ENCODE results near the gene GOLT1A. TPM values are rescaled to one million over a fixed set of nuclear protein-coding genes. Genes with fewer than 3 reads are reported as not detected.
A peak's percentile ranks its signal among the peaks of the same experiment; 100 is the strongest.

Gene GOLT1A
- total RNA-seq, 6 experiments from 2014 or later, result not detected

DNA sequence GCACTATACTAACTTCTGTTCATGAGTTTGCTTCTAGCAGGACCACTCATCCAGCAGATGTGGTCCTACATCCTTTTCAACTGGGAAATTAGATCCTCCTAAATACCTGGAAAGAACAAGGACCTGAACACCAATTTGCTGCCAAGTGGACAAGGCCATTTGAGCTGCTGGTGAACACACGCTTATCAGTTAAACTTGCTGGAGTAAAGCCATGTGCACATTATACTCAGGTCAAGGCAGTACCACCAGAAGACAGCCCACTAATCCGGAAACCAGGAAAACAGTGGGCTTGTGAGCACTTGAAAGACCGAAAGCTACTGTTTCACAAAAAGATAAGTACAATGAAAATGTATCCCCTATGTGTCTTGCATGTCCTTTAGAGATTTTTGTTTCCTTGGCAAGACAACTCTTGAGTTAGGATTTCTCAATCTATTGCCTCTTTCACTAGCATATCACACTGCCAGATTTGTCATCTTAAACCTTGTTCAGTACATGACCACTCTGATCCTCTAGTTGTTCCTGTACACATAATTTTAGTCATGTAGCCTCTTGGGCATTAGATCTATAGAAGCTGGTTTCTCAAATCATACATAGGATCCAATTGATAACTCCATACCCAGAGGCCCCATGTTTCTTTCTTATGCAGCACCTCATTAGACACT is 43.2 kb downstream of the GOLT1A start:
- Mint-ChIP-seq H3K4me3 (no peak overlapping the region), H3K36me3 (ENCODE audit: low read depth) (peaks cover 18% of the 10 kb centered on the region; the same call in 1 of the 2 replicates), H3K27me3 (ENCODE audit: insufficient read depth) (no peaks in the 10 kb centered on the region; the same call in 1 of the 2 replicates), H3K27ac (no peak overlapping the region), H3K4me1 (ENCODE audit: low read depth) (peaks cover 32% of the 10 kb centered on the region), H3K9me3 (peaks cover 17% of the 10 kb centered on the region)
- DNase-seq, result no peak
- no peak for TF ChIP-seq CTCF (IDR thresholded peaks at IDR 0.05)

DNA sequence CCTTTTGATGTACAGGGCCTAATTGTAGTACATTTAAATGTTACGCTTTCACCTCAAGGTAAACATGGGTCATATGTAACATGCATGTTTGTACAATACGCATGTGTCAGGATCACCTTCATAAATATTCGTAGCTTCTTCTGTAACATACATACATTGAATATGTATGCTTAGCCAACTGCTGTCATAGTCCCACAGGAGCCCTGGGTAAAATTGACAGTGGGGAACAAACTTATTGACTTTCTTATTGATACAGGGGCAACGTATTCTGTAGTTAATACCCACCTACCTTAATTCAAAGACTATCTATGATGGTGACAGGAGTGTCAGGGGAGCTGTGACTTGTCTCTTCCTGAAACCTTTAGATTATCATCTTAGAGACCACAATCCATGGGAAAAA is 43.9 kb downstream of the GOLT1A start:
- Mint-ChIP-seq H3K27me3 (ENCODE audit: insufficient read depth) (no peaks in the 10 kb centered on the region; the same call in 1 of the 2 replicates), H3K4me1 (ENCODE audit: low read depth) (peaks cover 32% of the 10 kb centered on the region), H3K4me3 (no peak overlapping the region), H3K9me3 (peaks cover 17% of the 10 kb centered on the region), H3K27ac (no peak overlapping the region), H3K36me3 (ENCODE audit: low read depth) (peaks cover 18% of the 10 kb centered on the region; the same call in 1 of the 2 replicates)
- no peak for DNase-seq
- TF ChIP-seq CTCF (IDR thresholded peaks at IDR 0.05), result no peak

DNA sequence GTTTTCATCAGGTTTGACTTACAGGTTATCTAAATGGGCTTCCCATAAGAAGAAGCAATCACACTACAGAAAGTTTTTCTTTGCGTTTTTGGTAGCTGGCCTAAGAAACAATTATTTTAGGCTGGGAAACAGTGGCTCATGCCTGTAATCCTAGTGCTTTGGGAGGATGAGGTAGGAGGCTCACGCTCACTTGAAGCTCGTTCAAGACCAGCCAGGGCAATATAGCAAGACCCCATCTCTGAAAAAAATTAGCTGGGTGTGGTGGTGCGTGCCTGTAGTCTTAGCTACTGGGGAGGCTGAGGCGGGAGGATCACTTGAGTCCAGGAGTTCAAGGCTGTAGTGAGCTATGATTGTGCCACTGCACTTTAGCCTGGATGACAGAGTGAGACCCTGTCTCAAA is 46.1 kb downstream of the GOLT1A start:
- Mint-ChIP-seq H3K27ac (no peak overlapping the region), H3K4me1 (ENCODE audit: low read depth) (peaks cover 34% of the 10 kb centered on the region), H3K27me3 (ENCODE audit: insufficient read depth) (no peaks in the 10 kb centered on the region; the same call in 1 of the 2 replicates), H3K9me3 (peaks cover 17% of the 10 kb centered on the region), H3K36me3 (ENCODE audit: low read depth) (peaks cover 18% of the 10 kb centered on the region; the same call in 1 of the 2 replicates), H3K4me3 (no peak overlapping the region)
- no peak for TF ChIP-seq CTCF (IDR thresholded peaks at IDR 0.05)
- no peak for DNase-seq

- Mint-ChIP-seq H3K27ac (no peak within 1 kb of the TSS), H3K4me1 (ENCODE audit: low read depth) (peaks cover 26% of the 10 kb centered on the region), H3K9me3 (peaks cover 13% of the 10 kb centered on the region; the same call in 1 of the 2 replicates), H3K36me3 (ENCODE audit: low read depth) (peaks cover 18% of the 10 kb centered on the region; the same call in 1 of the 2 replicates), H3K27me3 (ENCODE audit: insufficient read depth) (no peaks in the 10 kb centered on the region; the same call in none of the 2 replicates), H3K4me3 (no peak within 1 kb of the TSS)
- no peak for DNase-seq
- TF ChIP-seq CTCF (IDR thresholded peaks at IDR 0.05), result no peak
These were observed 47.6 kb downstream of the GOLT1A start, which contains the start of gene REN for GRCh38 chr1:204166219-204166618. Gene REN, minus strand, starts transcription at chr1:204166337. Its CDS starts 44 bp downstream, at chr1:204166293.

GRCh38 chr1:204162494-204163074 is 51.2 kb downstream of the GOLT1A start:
- Mint-ChIP-seq H3K4me3 (no peak overlapping the region), H3K4me1 (ENCODE audit: low read depth) (peaks cover 18% of the 10 kb centered on the region), H3K9me3 (no peaks in the 10 kb centered on the region), H3K36me3 (ENCODE audit: low read depth) (no peaks in the 10 kb centered on the region), H3K27ac (no peak overlapping the region), H3K27me3 (ENCODE audit: insufficient read depth) (peaks cover 6% of the 10 kb centered on the region)
- peak; percentile 47 for DNase-seq
- TF ChIP-seq CTCF (IDR thresholded peaks at IDR 0.05), result peak; percentile 100
